Gastrocnemius medialis (tissue), 4 donors: ENCODE data around the gene UBE3B.

Source experiments
- POLR2A ChIP-seq, 2 donors: fragments of 450-650 bp; IDR thresholded peaks; one replicate each; pipeline ENCODE4 v1.6.1; 2017; ENCODE audit warnings: antibody characterized with exemption in 2 of 2, mild to moderate bottlenecking in 2 of 2, moderate library complexity in 2 of 2
- TF ChIP-seq, protein P1 (sequence below), 5 experiments: fragments of 450-650 bp in 3 of 5; fragments of 200-600 bp in 2 of 5; sonication (generic) in 2 of 5; IDR thresholded peaks in 4 of 5; conservative IDR thresholded peaks in 1 of 5; 1 replicate in 4 of 5; 2 replicates in 1 of 5; pipeline ENCODE4 v1.5.1; 2016 to 2019; ENCODE audit warnings: antibody characterized with exemption in 5 of 5, mild to moderate bottlenecking in 3 of 5, moderate library complexity in 3 of 5

DNA sequence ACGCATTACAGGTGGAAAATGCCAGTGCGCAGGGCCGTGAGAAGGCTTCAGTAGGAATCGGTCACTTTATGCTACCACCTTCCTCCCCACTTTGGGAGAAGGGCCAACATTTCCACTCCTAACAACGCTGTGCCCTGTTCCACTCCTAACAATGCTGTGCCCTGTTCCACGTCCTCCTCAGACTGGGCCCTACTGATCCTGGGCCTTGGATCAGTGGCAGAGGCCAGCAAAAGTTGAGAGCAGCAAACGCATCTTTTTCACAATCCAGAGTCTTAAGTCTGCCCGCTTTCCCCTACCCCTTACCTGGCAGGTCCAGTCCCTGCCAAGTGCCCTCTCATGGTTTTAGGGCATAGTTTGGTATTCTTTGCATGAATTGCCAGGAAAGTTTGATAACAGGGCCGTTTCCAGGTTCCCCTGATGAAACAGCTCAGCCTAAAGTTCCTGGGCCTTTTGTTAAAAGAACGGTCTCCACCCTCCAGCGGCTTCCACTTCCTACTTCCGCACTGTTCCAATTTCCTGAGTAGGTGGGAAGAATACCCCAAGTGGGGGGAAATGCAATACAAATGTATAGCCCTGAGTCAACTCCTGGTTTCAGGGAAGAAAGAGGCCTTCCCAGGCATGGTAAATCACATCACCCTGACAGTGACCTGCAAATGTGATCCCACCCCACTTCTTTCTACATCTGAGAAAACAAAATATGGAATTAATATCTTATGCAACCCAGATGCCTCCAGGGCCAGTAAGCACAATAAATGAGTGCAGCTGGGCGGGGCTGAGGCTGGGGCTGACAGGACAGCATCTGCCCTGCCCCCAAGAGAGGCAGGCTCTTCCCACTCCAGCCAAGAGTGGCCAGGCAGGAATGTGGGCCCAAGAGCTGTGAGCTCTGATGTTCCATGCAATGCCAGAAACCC lies 15.3 kb upstream of the UBE3B start:
- TF ChIP-seq, protein P1, sequence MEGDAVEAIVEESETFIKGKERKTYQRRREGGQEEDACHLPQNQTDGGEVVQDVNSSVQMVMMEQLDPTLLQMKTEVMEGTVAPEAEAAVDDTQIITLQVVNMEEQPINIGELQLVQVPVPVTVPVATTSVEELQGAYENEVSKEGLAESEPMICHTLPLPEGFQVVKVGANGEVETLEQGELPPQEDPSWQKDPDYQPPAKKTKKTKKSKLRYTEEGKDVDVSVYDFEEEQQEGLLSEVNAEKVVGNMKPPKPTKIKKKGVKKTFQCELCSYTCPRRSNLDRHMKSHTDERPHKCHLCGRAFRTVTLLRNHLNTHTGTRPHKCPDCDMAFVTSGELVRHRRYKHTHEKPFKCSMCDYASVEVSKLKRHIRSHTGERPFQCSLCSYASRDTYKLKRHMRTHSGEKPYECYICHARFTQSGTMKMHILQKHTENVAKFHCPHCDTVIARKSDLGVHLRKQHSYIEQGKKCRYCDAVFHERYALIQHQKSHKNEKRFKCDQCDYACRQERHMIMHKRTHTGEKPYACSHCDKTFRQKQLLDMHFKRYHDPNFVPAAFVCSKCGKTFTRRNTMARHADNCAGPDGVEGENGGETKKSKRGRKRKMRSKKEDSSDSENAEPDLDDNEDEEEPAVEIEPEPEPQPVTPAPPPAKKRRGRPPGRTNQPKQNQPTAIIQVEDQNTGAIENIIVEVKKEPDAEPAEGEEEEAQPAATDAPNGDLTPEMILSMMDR (IDR thresholded peaks at IDR 0.05 in 4 of 5, conservative IDR thresholded peaks at IDR 0.05 in 1 of 5) = no peak
- no peak for TF ChIP-seq POLR2A (IDR thresholded peaks at IDR 0.05)
